ENCODE measurements around the gene ZNF532.

GRCh38 chr18:58983260-58984155 is 118.8 kb downstream of the ZNF532 start:
- no peak for TF ChIP-seq GATA3 (IDR thresholded peaks at IDR 0.05; ENCODE audit: low read depth, low read length)
- TF ChIP-seq GATA2 (IDR thresholded peaks at IDR 0.05; ENCODE audit: low read depth, low read length): no peak

Data from SH-SY5Y (cell line).